ENCODE results near the gene MAB21L3. TPM values are rescaled to one million over a fixed set of nuclear protein-coding genes. Genes with fewer than 3 reads are reported as not detected.

The MAB21L3 gene
- total and polyA plus RNA-seq, 8 donors: 0.18 to 0.60 TPM; not detected in 6

GRCh38 chr1:116159177-116159576 lies 48.0 kb downstream of the MAB21L3 start:
- no peak for TF ChIP-seq POLR2A (IDR thresholded peaks at IDR 0.05)
- no peak for TF ChIP-seq EP300 (IDR thresholded peaks at IDR 0.05)
- no peak for TF ChIP-seq POLR2AphosphoS5 (IDR thresholded peaks at IDR 0.05)
- TF ChIP-seq CTCF (IDR thresholded peaks at IDR 0.05): no peak
- Histone ChIP-seq H3K9me3 (no peaks in the 10 kb centered on the region), H3K4me1 (peaks cover 0 to 2% (median under 1%) of the 10 kb centered on the region in 4 donors), H3K36me3 (no peaks in the 10 kb centered on the region), H3K27me3 (no peaks in the 10 kb centered on the region), H3K27ac (no peak overlapping the region), H3K4me3 (no peak overlapping the region)
- WGBS, 5 donors: 63 to 91% (median 74%) methylated on average over 1 of the region's 1 CpG
- intact Hi-C loops (cut with DNase I; ENCODE audit: low total_unique reads): no loop called here
- no peak for DNase-seq

GRCh38 chr1:116159611-116160010 lies 48.4 kb downstream of the MAB21L3 start:
- DNase-seq: no peak
- H3K27me3 ChIP-seq: no peaks in the 10 kb centered on the region
- no peaks in the 10 kb centered on the region for H3K36me3 ChIP-seq
- no peaks in the 10 kb centered on the region for H3K9me3 ChIP-seq
- 61 to 74% (median 63%) methylated on average over 1 of the region's 1 CpG for WGBS, 5 donors
- intact Hi-C loops (cut with DNase I; ENCODE audit: low total_unique reads): no loop called here
- no peak overlapping the region for H3K27ac ChIP-seq
- no peak overlapping the region for H3K4me3 ChIP-seq
- no peak for TF ChIP-seq POLR2A (IDR thresholded peaks at IDR 0.05)
- no peak for TF ChIP-seq POLR2AphosphoS5 (IDR thresholded peaks at IDR 0.05)
- no peak for TF ChIP-seq CTCF (IDR thresholded peaks at IDR 0.05)
- no peak for TF ChIP-seq EP300 (IDR thresholded peaks at IDR 0.05)
- H3K4me1 ChIP-seq: peaks cover 0 to 7% (median 2%) of the 10 kb centered on the region in 4 donors

- Histone ChIP-seq H3K36me3 (no peaks in the 10 kb centered on the region), H3K4me3 (no peak overlapping the region), H3K27me3 (no peaks in the 10 kb centered on the region), H3K4me1 (peaks cover 0 to 23% (median 12%) of the 10 kb centered on the region in 4 donors), H3K27ac (no peak overlapping the region), H3K9me3 (no peaks in the 10 kb centered on the region)
- WGBS, 5 donors: 69 to 75% (median 73%) methylated on average over 2 of the region's 2 CpGs
- no peak for DNase-seq
- TF ChIP-seq EP300 (IDR thresholded peaks at IDR 0.05) (no peak), POLR2AphosphoS5 (IDR thresholded peaks at IDR 0.05) (no peak), POLR2A (IDR thresholded peaks at IDR 0.05) (no peak), CTCF (IDR thresholded peaks at IDR 0.05) (no peak)
- intact Hi-C loops (cut with DNase I; ENCODE audit: low total_unique reads): no loop called here
Measured at GRCh38 chr1:116161390-116161789, 50.2 kb downstream of the MAB21L3 start.

GRCh38 chr1:116161877-116162390 lies 50.7 kb downstream of the MAB21L3 start:
- no peak overlapping the region for H3K27ac ChIP-seq
- TF ChIP-seq POLR2AphosphoS5 (IDR thresholded peaks at IDR 0.05): no peak
- no peak for TF ChIP-seq POLR2A (IDR thresholded peaks at IDR 0.05)
- TF ChIP-seq CTCF (IDR thresholded peaks at IDR 0.05): no peak
- no peak for TF ChIP-seq EP300 (IDR thresholded peaks at IDR 0.05)
- H3K36me3 ChIP-seq: no peaks in the 10 kb centered on the region
- no peaks in the 10 kb centered on the region for H3K9me3 ChIP-seq
- no peak for DNase-seq
- no peak overlapping the region for H3K4me3 ChIP-seq
- intact Hi-C loops (cut with DNase I; ENCODE audit: low total_unique reads): no loop called here
- H3K4me1 ChIP-seq: peaks cover 0 to 24% (median 12%) of the 10 kb centered on the region in 4 donors
- no peaks in the 10 kb centered on the region for H3K27me3 ChIP-seq
